ENCODE results near the gene CLEC4A.

CLEC4A gene

GRCh38 chr12:8143261-8143660 lies 19.8 kb downstream of the CLEC4A start:
- Histone ChIP-seq H2BK120ac (ENCODE audit: low read depth, low read length) (no peak overlapping the region), H2BK12ac (ENCODE audit: low read length) (no peak overlapping the region), H3K27ac (replicated peaks; ENCODE audit: low read length) (no peak overlapping the region), H3K4me1 (ENCODE audit: control insufficient read depth in 2 of 2, insufficient read depth in 1 of 2, low read depth in 1 of 2, low read length in 2 of 2) (peaks cover 3 to 10% of the 10 kb centered on the region in 2 donors), H3K18ac (ENCODE audit: low read length) (no peak overlapping the region), H3K79me1 (ENCODE audit: low read depth, low read length) (no peaks in the 10 kb centered on the region), H2AK5ac (ENCODE audit: low read depth, low read length) (no peak overlapping the region), H2AFZ (ENCODE audit: low read length) (no peak overlapping the region), H3K4ac (ENCODE audit: low read length) (no peak overlapping the region), H4K91ac (ENCODE audit: low read depth, low read length, poor library complexity) (no peak overlapping the region), H3K27me3 (ENCODE audit: control insufficient read depth in 3 of 3, insufficient read depth in 3 of 3, low read depth in 1 of 3, low read length in 3 of 3) (peaks cover 0 to 6% (median 0%) of the 10 kb centered on the region in 3 experiments), H3K9ac (ENCODE audit: low read depth, low read length, poor library complexity) (no peak overlapping the region), H3K36me3 (replicated peaks in 1 of 2; ENCODE audit: control insufficient read depth in 2 of 2, insufficient read depth in 2 of 2, low read length in 2 of 2) (no peaks in the 10 kb centered on the region), H3K4me2 (ENCODE audit: insufficient read depth, low read length, poor library complexity, severe bottlenecking) (no peak overlapping the region), H3K14ac (ENCODE audit: low read length) (no peak overlapping the region), H3K4me3 (ENCODE audit: low read length in 2 of 2) (no peak overlapping the region), H4K8ac (ENCODE audit: low read depth, low read length) (no peak overlapping the region), H2BK15ac (ENCODE audit: low read length) (no peak overlapping the region), H3K9me3 (replicated peaks in 1 of 2; ENCODE audit: control insufficient read depth in 2 of 2, insufficient read depth in 1 of 2, low read depth in 1 of 2, low read length in 2 of 2) (peaks cover 0 to 4% of the 10 kb centered on the region in 2 donors), H3K23ac (ENCODE audit: low read depth, low read length, poor library complexity) (no peak overlapping the region), H2BK5ac (ENCODE audit: low read length) (no peak overlapping the region)
- no peak for DNase-seq (ENCODE audit: low spot score)

GRCh38 chr12:8145754-8146441 lies 22.5 kb downstream of the CLEC4A start:
- DNase-seq (ENCODE audit: low spot score): peak; percentile 5
- H2AK5ac ChIP-seq (ENCODE audit: low read depth, low read length): no peak overlapping the region
- peak overlapping the region; percentile 83 for H4K8ac ChIP-seq (ENCODE audit: low read depth, low read length)
- no peak overlapping the region for H4K91ac ChIP-seq (ENCODE audit: low read depth, low read length, poor library complexity)
- peak overlapping the region; percentile 88 for H3K18ac ChIP-seq (ENCODE audit: low read length)
- no peak overlapping the region for H3K4me3 ChIP-seq (ENCODE audit: low read length in 2 of 2)
- H3K79me1 ChIP-seq (ENCODE audit: low read depth, low read length): no peaks in the 10 kb centered on the region
- WGBS, 2 donors (ENCODE audit: extremely low coverage in 2 of 2, insufficient read length in 2 of 2, insufficient replicate concordance in 1 of 2): no CpG with 5 or more reads among the region's 19 CpGs
- H2BK5ac ChIP-seq (ENCODE audit: low read length): peak overlapping the region; percentile 43
- peaks cover 0 to 4% of the 10 kb centered on the region in 2 donors for H3K9me3 ChIP-seq (replicated peaks in 1 of 2; ENCODE audit: control insufficient read depth in 2 of 2, insufficient read depth in 1 of 2, low read depth in 1 of 2, low read length in 2 of 2)
- no peak overlapping the region for H2BK120ac ChIP-seq (ENCODE audit: low read depth, low read length)
- H3K27me3 ChIP-seq (ENCODE audit: control insufficient read depth in 3 of 3, insufficient read depth in 3 of 3, low read depth in 1 of 3, low read length in 3 of 3): peaks cover 0 to 6% (median 0%) of the 10 kb centered on the region in 3 experiments
- no peak overlapping the region for H3K9ac ChIP-seq (ENCODE audit: low read depth, low read length, poor library complexity)
- no peaks in the 10 kb centered on the region for H3K36me3 ChIP-seq (replicated peaks in 1 of 2; ENCODE audit: control insufficient read depth in 2 of 2, insufficient read depth in 2 of 2, low read length in 2 of 2)
- no peak overlapping the region for H3K4ac ChIP-seq (ENCODE audit: low read length)
- peak overlapping the region; percentile 91 for H2AFZ ChIP-seq (ENCODE audit: low read length)
- H3K4me2 ChIP-seq (ENCODE audit: insufficient read depth, low read length, poor library complexity, severe bottlenecking): no peak overlapping the region
- H3K23ac ChIP-seq (ENCODE audit: low read depth, low read length, poor library complexity): no peak overlapping the region
- H2BK12ac ChIP-seq (ENCODE audit: low read length): no peak overlapping the region
- no peak overlapping the region for H2BK15ac ChIP-seq (ENCODE audit: low read length)
- no peak overlapping the region for H3K27ac ChIP-seq (replicated peaks; ENCODE audit: low read length)
- no peak overlapping the region for H3K14ac ChIP-seq (ENCODE audit: low read length)
- peaks cover 3 to 10% of the 10 kb centered on the region in 2 donors for H3K4me1 ChIP-seq (ENCODE audit: control insufficient read depth in 2 of 2, insufficient read depth in 1 of 2, low read depth in 1 of 2, low read length in 2 of 2)

GRCh38 chr12:8146442-8146771 lies 23.0 kb downstream of the CLEC4A start:
- Histone ChIP-seq H3K23ac (ENCODE audit: low read depth, low read length, poor library complexity) (no peak overlapping the region), H2AFZ (ENCODE audit: low read length) (peak overlapping the region; percentile 91), H3K4ac (ENCODE audit: low read length) (no peak overlapping the region), H2AK5ac (ENCODE audit: low read depth, low read length) (no peak overlapping the region), H2BK5ac (ENCODE audit: low read length) (peak overlapping the region; percentile 43), H4K91ac (ENCODE audit: low read depth, low read length, poor library complexity) (no peak overlapping the region), H3K4me3 (ENCODE audit: low read length in 2 of 2) (no peak overlapping the region), H3K18ac (ENCODE audit: low read length) (peak overlapping the region; percentile 88), H3K9ac (ENCODE audit: low read depth, low read length, poor library complexity) (no peak overlapping the region), H4K8ac (ENCODE audit: low read depth, low read length) (no peak overlapping the region), H2BK12ac (ENCODE audit: low read length) (no peak overlapping the region), H3K79me1 (ENCODE audit: low read depth, low read length) (no peaks in the 10 kb centered on the region), H3K27me3 (ENCODE audit: control insufficient read depth in 3 of 3, insufficient read depth in 3 of 3, low read depth in 1 of 3, low read length in 3 of 3) (peaks cover 0 to 6% (median 0%) of the 10 kb centered on the region in 3 experiments), H3K14ac (ENCODE audit: low read length) (no peak overlapping the region), H3K9me3 (replicated peaks in 1 of 2; ENCODE audit: control insufficient read depth in 2 of 2, insufficient read depth in 1 of 2, low read depth in 1 of 2, low read length in 2 of 2) (peaks cover 0 to 4% of the 10 kb centered on the region in 2 donors), H3K36me3 (replicated peaks in 1 of 2; ENCODE audit: control insufficient read depth in 2 of 2, insufficient read depth in 2 of 2, low read length in 2 of 2) (no peaks in the 10 kb centered on the region), H2BK15ac (ENCODE audit: low read length) (no peak overlapping the region), H3K4me2 (ENCODE audit: insufficient read depth, low read length, poor library complexity, severe bottlenecking) (no peak overlapping the region), H3K4me1 (ENCODE audit: control insufficient read depth in 2 of 2, insufficient read depth in 1 of 2, low read depth in 1 of 2, low read length in 2 of 2) (peaks cover 3 to 10% of the 10 kb centered on the region in 2 donors), H2BK120ac (ENCODE audit: low read depth, low read length) (no peak overlapping the region), H3K27ac (replicated peaks; ENCODE audit: low read length) (no peak overlapping the region)
- no CpG with 5 or more reads among the region's 4 CpGs for WGBS, 2 donors (ENCODE audit: extremely low coverage in 2 of 2, insufficient read length in 2 of 2, insufficient replicate concordance in 1 of 2)
- DNase-seq (ENCODE audit: low spot score): no peak

GRCh38 chr12:8154526-8154925 lies 31.1 kb downstream of the CLEC4A start:
- no peak overlapping the region for H2BK15ac ChIP-seq (ENCODE audit: low read length)
- H3K27ac ChIP-seq (replicated peaks; ENCODE audit: low read length): no peak overlapping the region
- no peak overlapping the region for H3K23ac ChIP-seq (ENCODE audit: low read depth, low read length, poor library complexity)
- H3K79me1 ChIP-seq (ENCODE audit: low read depth, low read length): no peaks in the 10 kb centered on the region
- H3K14ac ChIP-seq (ENCODE audit: low read length): no peak overlapping the region
- H3K9me3 ChIP-seq (replicated peaks in 1 of 2; ENCODE audit: control insufficient read depth in 2 of 2, insufficient read depth in 1 of 2, low read depth in 1 of 2, low read length in 2 of 2): no peaks in the 10 kb centered on the region
- no peak overlapping the region for H3K4ac ChIP-seq (ENCODE audit: low read length)
- no peak overlapping the region for H2AK5ac ChIP-seq (ENCODE audit: low read depth, low read length)
- H4K8ac ChIP-seq (ENCODE audit: low read depth, low read length): no peak overlapping the region
- H4K91ac ChIP-seq (ENCODE audit: low read depth, low read length, poor library complexity): no peak overlapping the region
- H3K36me3 ChIP-seq (replicated peaks in 1 of 2; ENCODE audit: control insufficient read depth in 2 of 2, insufficient read depth in 2 of 2, low read length in 2 of 2): no peaks in the 10 kb centered on the region
- no peak overlapping the region for H2BK5ac ChIP-seq (ENCODE audit: low read length)
- H3K4me2 ChIP-seq (ENCODE audit: insufficient read depth, low read length, poor library complexity, severe bottlenecking): no peak overlapping the region
- no peak overlapping the region for H3K9ac ChIP-seq (ENCODE audit: low read depth, low read length, poor library complexity)
- H2BK12ac ChIP-seq (ENCODE audit: low read length): no peak overlapping the region
- no peaks in the 10 kb centered on the region for H3K4me1 ChIP-seq (ENCODE audit: control insufficient read depth in 2 of 2, insufficient read depth in 1 of 2, low read depth in 1 of 2, low read length in 2 of 2)
- H2BK120ac ChIP-seq (ENCODE audit: low read depth, low read length): no peak overlapping the region
- no peak overlapping the region for H2AFZ ChIP-seq (ENCODE audit: low read length)
- no peak overlapping the region for H3K18ac ChIP-seq (ENCODE audit: low read length)
- DNase-seq (ENCODE audit: low spot score): no peak
- no peaks in the 10 kb centered on the region for H3K27me3 ChIP-seq (ENCODE audit: control insufficient read depth in 3 of 3, insufficient read depth in 3 of 3, low read depth in 1 of 3, low read length in 3 of 3)
- H3K4me3 ChIP-seq (ENCODE audit: low read length in 2 of 2): no peak overlapping the region
